GM23338 (cell line): ENCODE results near the gene ZNF546. TPM values are rescaled to one million over a fixed set of nuclear protein-coding genes. Genes with fewer than 3 reads are reported as not detected.

ENCODE experiments used
- ATAC-seq: fragments of 200-7000 bp; cut with Tn5 transposase; 3 replicates; pipeline ENCODE4 v1.9.1; 2020
- DNase-seq: peaks from one replicate; pipeline ENCODE4 v3.0.0-alpha.2; 2015; ENCODE audit warnings: low spot score
- H2AFZ ChIP-seq: fragments of 200-600 bp; sonication (generic); 2 replicates; pipeline ENCODE4 v1.8.0; 2016; ENCODE audit warnings: antibody characterized with exemption, mild to moderate bottlenecking, moderate library complexity
- H3F3A ChIP-seq: fragments of 200-600 bp; sonication (generic); replicated peaks from 2 replicates; pipeline ENCODE4 v1.8.0; 2017; ENCODE audit warnings: antibody characterized with exemption, mixed run types, low read depth
- H3K27ac ChIP-seq: fragments of 200-600 bp; sonication (generic); 2 replicates; pipeline ENCODE4 v1.6.1; 2016; ENCODE audit warnings: low read depth
- H3K27me3 ChIP-seq: fragments of 200-600 bp; sonication (generic); 2 replicates; pipeline ENCODE4 v1.8.0; 2016; ENCODE audit warnings: mild to moderate bottlenecking, mixed run types, moderate library complexity; ENCODE audit not compliant: insufficient read depth
- H3K36me3 ChIP-seq: fragments of 200-600 bp; sonication (generic); 2 replicates; pipeline ENCODE4 v1.8.0; 2016; ENCODE audit warnings: mild to moderate bottlenecking; ENCODE audit not compliant: insufficient read depth
- H3K4me1 ChIP-seq: fragments of 200-600 bp; sonication (generic); 2 replicates; pipeline ENCODE4 v1.8.0; 2016; ENCODE audit warnings: mild to moderate bottlenecking, moderate library complexity; ENCODE audit not compliant: insufficient read depth
- H3K4me2 ChIP-seq: fragments of 200-600 bp; sonication (generic); 2 replicates; pipeline ENCODE4 v1.7.1; 2017; ENCODE audit warnings: mixed run types
- H3K4me3 ChIP-seq: fragments of 200-600 bp; sonication (generic); 2 replicates; pipeline ENCODE4 v1.6.1; 2016; ENCODE audit warnings: mixed run types
- H3K79me2 ChIP-seq: fragments of 200-600 bp; sonication (generic); replicated peaks from 2 replicates; pipeline ENCODE4 v1.8.0; 2017; ENCODE audit warnings: mild to moderate bottlenecking; ENCODE audit not compliant: insufficient read depth
- H3K9me2 ChIP-seq: fragments of 200-600 bp; sonication (generic); 2 replicates; pipeline ENCODE4 v1.8.0; 2017; ENCODE audit not compliant: insufficient read depth
- H4K20me1 ChIP-seq: fragments of 200-600 bp; sonication (generic); replicated peaks from 2 replicates; pipeline ENCODE4 v1.8.0; 2017; ENCODE audit warnings: mild to moderate bottlenecking; ENCODE audit not compliant: insufficient read depth
- H3K27ac Mint-ChIP-seq: 2 replicates; pipeline ENCODE4 v1.8.0; 2020; ENCODE audit warnings: inconsistent platforms, mild to moderate bottlenecking, moderate library complexity, mixed read lengths
- H3K27me3 Mint-ChIP-seq: 3 replicates; pipeline ENCODE4 v1.8.0; 2022; ENCODE audit warnings: low read depth, mild to moderate bottlenecking, moderate library complexity, mixed read lengths, inconsistent platforms; ENCODE audit not compliant: insufficient read depth, poor library complexity
- H3K36me3 Mint-ChIP-seq: 3 replicates; pipeline ENCODE4 v1.8.0; 2021; ENCODE audit warnings: low read depth, mild to moderate bottlenecking, inconsistent platforms, moderate library complexity, mixed read lengths
- H3K4me1 Mint-ChIP-seq: 3 replicates; pipeline ENCODE4 v1.8.0; 2020; ENCODE audit warnings: mild to moderate bottlenecking, inconsistent platforms, mixed read lengths
- H3K4me3 Mint-ChIP-seq: 3 replicates; pipeline ENCODE4 v1.8.0; 2021; ENCODE audit warnings: moderate library complexity, mild to moderate bottlenecking, inconsistent platforms, mixed read lengths
- H3K9me3 Mint-ChIP-seq: 3 replicates; pipeline ENCODE4 v1.8.0; 2020; ENCODE audit warnings: moderate library complexity, mild to moderate bottlenecking, inconsistent platforms, mixed read lengths
- CREB1 ChIP-seq: fragments of 250-450 bp; sonication (Bioruptor Pico); IDR thresholded peaks from 2 replicates; pipeline ENCODE4 v1.5.0; 2020; ENCODE audit warnings: low read depth, mild to moderate bottlenecking, moderate library complexity
- EZH2 ChIP-seq: fragments of 200-600 bp; sonication (generic); IDR thresholded peaks from one replicate; pipeline ENCODE4 v1.8.0; 2017; ENCODE audit warnings: antibody characterized with exemption, mild to moderate bottlenecking, low read depth; ENCODE audit not compliant: unreplicated experiment
- EZH2phosphoT487 ChIP-seq: fragments of 200-600 bp; sonication (generic); IDR thresholded peaks from one replicate; pipeline ENCODE4 v1.8.1; 2018; ENCODE audit warnings: antibody characterized with exemption; ENCODE audit not compliant: unreplicated experiment
- JUNB ChIP-seq: IDR thresholded peaks from one replicate; pipeline ENCODE4 v1.6.1; 2016; ENCODE audit warnings: antibody characterized with exemption; ENCODE audit not compliant: unreplicated experiment
- NANOG ChIP-seq: IDR thresholded peaks from 2 replicates; pipeline ENCODE4 v1.6.1; 2016; ENCODE audit warnings: antibody characterized with exemption, borderline replicate concordance
- POLR2AphosphoS5 ChIP-seq: IDR thresholded peaks from 2 replicates; pipeline ENCODE4 v1.6.1; 2016; ENCODE audit warnings: antibody characterized with exemption, low read depth
- STAT1 ChIP-seq: IDR thresholded peaks from one replicate; pipeline ENCODE4 v1.6.1; 2016; ENCODE audit warnings: antibody characterized with exemption; ENCODE audit not compliant: unreplicated experiment
- ZNF114 ChIP-seq: fragments of 250-450 bp; sonication (Bioruptor Pico); IDR thresholded peaks from 2 replicates; pipeline ENCODE4 v1.5.0; 2020; ENCODE audit warnings: mild to moderate bottlenecking, moderate library complexity
- ZNF331 ChIP-seq: fragments of 250-450 bp; sonication (Bioruptor Pico); IDR thresholded peaks from 2 replicates; pipeline ENCODE4 v1.5.0; 2020; ENCODE audit warnings: low read depth, mild to moderate bottlenecking, moderate library complexity
- polyA plus RNA-seq: library from polyadenylated mRNA; unstranded; fragments of >200 nt; fragmentation: Nextera tagmentation; extraction: Ambion mirVana; gene quantifications from 2 replicates; pipeline ENCODE4 v1.2.1, GENCODE V29; 2016
- total RNA-seq: library from RNA; depleted of rRNA; stranded (reverse); fragments of >200 nt; shearing (Covaris generic); gene quantifications from 2 replicates; pipeline ENCODE4 v1.2.3, GENCODE V29; 2014
- TF ChIP-seq, protein P1 (sequence below): IDR thresholded peaks from one replicate; pipeline ENCODE4 v1.6.1; 2018; ENCODE audit warnings: antibody characterized with exemption; ENCODE audit not compliant: unreplicated experiment
- TF ChIP-seq, protein P2 (sequence below): IDR thresholded peaks from 2 replicates; pipeline ENCODE4 v1.6.1; 2016; ENCODE audit warnings: antibody characterized with exemption
- TF ChIP-seq, protein P3 (sequence below), 2 experiments: fragments of 200-600 bp in 1 of 2; sonication (generic) in 1 of 2; conservative IDR thresholded peaks; 2 replicates each; pipeline versions ENCODE4 v1.5.1 to v1.6.1; 2016 to 2017; ENCODE audit warnings: antibody characterized with exemption in 2 of 2, low read depth in 2 of 2, mild to moderate bottlenecking in 2 of 2, moderate library complexity in 1 of 2
- TF ChIP-seq, protein P4 (sequence below): fragments of 250-450 bp; sonication (Bioruptor Pico); IDR thresholded peaks from 2 replicates; pipeline ENCODE4 v1.5.0; 2020; ENCODE audit warnings: mild to moderate bottlenecking, moderate library complexity

The ZNF546 gene
- total and polyA plus RNA-seq, 2 experiments from 2014 or later, result 0.38 to 0.95 TPM

GRCh38 chr19:39969266-39969665 is 27.6 kb upstream of the ZNF546 start:
- no peak overlapping the region for H3K27ac ChIP-seq
- H3K9me2 ChIP-seq, result 0 out of 2 replicates have a peak, but pooled peaks cover 3% of the 10 kb centered on the region
- no peaks in the 10 kb centered on the region for H3K27me3 ChIP-seq
- Mint-ChIP-seq H3K4me1 (peaks cover 8% of the 10 kb centered on the region; the same call in 2 of the 3 replicates), H3K4me3 (peak overlapping the region; percentile 96), H3K36me3 (peaks cover 31% of the 10 kb centered on the region), H3K9me3 (no peaks in the 10 kb centered on the region; the same call in 2 of the 3 replicates), H3K27ac (no peak overlapping the region), H3K27me3 (peaks cover 11% of the 10 kb centered on the region)
- no peak overlapping the region for H2AFZ ChIP-seq
- H3K4me3 ChIP-seq, result no peak overlapping the region
- DNase-seq, result no peak
- peaks cover 17% of the 10 kb centered on the region for H3K79me2 ChIP-seq
- H4K20me1 ChIP-seq, result peaks cover 7% of the 10 kb centered on the region; the same call in 1 of the 2 replicates
- peaks cover 13% of the 10 kb centered on the region for H3K36me3 ChIP-seq
- H3F3A ChIP-seq, result no peaks in the 10 kb centered on the region
- no peak for TF ChIP-seq NANOG
- no peak for TF ChIP-seq STAT1
- no peak for TF ChIP-seq ZNF331 (CRISPR knock-in tag)
- no peak for TF ChIP-seq ZNF114 (CRISPR knock-in tag)
- TF ChIP-seq POLR2AphosphoS5, result no peak
- TF ChIP-seq, protein P1, sequence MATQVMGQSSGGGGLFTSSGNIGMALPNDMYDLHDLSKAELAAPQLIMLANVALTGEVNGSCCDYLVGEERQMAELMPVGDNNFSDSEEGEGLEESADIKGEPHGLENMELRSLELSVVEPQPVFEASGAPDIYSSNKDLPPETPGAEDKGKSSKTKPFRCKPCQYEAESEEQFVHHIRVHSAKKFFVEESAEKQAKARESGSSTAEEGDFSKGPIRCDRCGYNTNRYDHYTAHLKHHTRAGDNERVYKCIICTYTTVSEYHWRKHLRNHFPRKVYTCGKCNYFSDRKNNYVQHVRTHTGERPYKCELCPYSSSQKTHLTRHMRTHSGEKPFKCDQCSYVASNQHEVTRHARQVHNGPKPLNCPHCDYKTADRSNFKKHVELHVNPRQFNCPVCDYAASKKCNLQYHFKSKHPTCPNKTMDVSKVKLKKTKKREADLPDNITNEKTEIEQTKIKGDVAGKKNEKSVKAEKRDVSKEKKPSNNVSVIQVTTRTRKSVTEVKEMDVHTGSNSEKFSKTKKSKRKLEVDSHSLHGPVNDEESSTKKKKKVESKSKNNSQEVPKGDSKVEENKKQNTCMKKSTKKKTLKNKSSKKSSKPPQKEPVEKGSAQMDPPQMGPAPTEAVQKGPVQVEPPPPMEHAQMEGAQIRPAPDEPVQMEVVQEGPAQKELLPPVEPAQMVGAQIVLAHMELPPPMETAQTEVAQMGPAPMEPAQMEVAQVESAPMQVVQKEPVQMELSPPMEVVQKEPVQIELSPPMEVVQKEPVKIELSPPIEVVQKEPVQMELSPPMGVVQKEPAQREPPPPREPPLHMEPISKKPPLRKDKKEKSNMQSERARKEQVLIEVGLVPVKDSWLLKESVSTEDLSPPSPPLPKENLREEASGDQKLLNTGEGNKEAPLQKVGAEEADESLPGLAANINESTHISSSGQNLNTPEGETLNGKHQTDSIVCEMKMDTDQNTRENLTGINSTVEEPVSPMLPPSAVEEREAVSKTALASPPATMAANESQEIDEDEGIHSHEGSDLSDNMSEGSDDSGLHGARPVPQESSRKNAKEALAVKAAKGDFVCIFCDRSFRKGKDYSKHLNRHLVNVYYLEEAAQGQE, result no peak
- TF ChIP-seq JUNB, result no peak
- TF ChIP-seq CREB1 (CRISPR knock-in tag), result no peak
- TF ChIP-seq, protein P2, sequence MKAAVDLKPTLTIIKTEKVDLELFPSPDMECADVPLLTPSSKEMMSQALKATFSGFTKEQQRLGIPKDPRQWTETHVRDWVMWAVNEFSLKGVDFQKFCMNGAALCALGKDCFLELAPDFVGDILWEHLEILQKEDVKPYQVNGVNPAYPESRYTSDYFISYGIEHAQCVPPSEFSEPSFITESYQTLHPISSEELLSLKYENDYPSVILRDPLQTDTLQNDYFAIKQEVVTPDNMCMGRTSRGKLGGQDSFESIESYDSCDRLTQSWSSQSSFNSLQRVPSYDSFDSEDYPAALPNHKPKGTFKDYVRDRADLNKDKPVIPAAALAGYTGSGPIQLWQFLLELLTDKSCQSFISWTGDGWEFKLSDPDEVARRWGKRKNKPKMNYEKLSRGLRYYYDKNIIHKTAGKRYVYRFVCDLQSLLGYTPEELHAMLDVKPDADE, result no peak
- TF ChIP-seq, protein P3, sequence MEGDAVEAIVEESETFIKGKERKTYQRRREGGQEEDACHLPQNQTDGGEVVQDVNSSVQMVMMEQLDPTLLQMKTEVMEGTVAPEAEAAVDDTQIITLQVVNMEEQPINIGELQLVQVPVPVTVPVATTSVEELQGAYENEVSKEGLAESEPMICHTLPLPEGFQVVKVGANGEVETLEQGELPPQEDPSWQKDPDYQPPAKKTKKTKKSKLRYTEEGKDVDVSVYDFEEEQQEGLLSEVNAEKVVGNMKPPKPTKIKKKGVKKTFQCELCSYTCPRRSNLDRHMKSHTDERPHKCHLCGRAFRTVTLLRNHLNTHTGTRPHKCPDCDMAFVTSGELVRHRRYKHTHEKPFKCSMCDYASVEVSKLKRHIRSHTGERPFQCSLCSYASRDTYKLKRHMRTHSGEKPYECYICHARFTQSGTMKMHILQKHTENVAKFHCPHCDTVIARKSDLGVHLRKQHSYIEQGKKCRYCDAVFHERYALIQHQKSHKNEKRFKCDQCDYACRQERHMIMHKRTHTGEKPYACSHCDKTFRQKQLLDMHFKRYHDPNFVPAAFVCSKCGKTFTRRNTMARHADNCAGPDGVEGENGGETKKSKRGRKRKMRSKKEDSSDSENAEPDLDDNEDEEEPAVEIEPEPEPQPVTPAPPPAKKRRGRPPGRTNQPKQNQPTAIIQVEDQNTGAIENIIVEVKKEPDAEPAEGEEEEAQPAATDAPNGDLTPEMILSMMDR (conservative IDR thresholded peaks at IDR 0.05; ENCODE audit: low read depth in 2 of 2), result no peak
- TF ChIP-seq, protein P4, sequence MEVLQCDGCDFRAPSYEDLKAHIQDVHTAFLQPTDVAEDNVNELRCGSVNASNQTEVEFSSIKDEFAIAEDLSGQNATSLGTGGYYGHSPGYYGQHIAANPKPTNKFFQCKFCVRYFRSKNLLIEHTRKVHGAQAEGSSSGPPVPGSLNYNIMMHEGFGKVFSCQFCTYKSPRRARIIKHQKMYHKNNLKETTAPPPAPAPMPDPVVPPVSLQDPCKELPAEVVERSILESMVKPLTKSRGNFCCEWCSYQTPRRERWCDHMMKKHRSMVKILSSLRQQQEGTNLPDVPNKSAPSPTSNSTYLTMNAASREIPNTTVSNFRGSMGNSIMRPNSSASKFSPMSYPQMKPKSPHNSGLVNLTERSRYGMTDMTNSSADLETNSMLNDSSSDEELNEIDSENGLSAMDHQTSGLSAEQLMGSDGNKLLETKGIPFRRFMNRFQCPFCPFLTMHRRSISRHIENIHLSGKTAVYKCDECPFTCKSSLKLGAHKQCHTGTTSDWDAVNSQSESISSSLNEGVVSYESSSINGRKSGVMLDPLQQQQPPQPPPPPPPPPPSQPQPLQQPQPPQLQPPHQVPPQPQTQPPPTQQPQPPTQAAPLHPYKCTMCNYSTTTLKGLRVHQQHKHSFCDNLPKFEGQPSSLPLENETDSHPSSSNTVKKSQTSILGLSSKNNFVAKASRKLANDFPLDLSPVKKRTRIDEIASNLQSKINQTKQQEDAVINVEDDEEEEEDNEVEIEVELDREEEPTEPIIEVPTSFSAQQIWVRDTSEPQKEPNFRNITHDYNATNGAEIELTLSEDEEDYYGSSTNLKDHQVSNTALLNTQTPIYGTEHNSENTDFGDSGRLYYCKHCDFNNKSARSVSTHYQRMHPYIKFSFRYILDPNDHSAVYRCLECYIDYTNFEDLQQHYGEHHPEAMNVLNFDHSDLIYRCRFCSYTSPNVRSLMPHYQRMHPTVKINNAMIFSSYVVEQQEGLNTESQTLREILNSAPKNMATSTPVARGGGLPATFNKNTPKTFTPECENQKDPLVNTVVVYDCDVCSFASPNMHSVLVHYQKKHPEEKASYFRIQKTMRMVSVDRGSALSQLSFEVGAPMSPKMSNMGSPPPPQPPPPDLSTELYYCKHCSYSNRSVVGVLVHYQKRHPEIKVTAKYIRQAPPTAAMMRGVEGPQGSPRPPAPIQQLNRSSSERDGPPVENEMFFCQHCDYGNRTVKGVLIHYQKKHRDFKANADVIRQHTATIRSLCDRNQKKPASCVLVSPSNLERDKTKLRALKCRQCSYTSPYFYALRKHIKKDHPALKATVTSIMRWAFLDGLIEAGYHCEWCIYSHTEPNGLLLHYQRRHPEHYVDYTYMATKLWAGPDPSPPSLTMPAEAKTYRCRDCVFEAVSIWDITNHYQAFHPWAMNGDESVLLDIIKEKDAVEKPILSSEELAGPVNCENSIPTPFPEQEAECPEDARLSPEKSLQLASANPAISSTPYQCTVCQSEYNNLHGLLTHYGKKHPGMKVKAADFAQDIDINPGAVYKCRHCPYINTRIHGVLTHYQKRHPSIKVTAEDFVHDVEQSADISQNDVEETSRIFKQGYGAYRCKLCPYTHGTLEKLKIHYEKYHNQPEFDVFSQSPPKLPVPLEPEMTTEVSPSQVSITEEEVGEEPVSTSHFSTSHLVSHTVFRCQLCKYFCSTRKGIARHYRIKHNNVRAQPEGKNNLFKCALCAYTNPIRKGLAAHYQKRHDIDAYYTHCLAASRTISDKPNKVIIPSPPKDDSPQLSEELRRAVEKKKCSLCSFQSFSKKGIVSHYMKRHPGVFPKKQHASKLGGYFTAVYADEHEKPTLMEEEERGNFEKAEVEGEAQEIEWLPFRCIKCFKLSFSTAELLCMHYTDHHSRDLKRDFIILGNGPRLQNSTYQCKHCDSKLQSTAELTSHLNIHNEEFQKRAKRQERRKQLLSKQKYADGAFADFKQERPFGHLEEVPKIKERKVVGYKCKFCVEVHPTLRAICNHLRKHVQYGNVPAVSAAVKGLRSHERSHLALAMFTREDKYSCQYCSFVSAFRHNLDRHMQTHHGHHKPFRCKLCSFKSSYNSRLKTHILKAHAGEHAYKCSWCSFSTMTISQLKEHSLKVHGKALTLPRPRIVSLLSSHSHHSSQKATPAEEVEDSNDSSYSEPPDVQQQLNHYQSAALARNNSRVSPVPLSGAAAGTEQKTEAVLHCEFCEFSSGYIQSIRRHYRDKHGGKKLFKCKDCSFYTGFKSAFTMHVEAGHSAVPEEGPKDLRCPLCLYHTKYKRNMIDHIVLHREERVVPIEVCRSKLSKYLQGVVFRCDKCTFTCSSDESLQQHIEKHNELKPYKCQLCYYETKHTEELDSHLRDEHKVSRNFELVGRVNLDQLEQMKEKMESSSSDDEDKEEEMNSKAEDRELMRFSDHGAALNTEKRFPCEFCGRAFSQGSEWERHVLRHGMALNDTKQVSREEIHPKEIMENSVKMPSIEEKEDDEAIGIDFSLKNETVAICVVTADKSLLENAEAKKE, result no peak
- no peak for TF ChIP-seq EZH2
- TF ChIP-seq EZH2phosphoT487, result no peak
- H3K4me1 ChIP-seq, result no peaks in the 10 kb centered on the region; the same call in 1 of the 2 replicates
- ATAC-seq, result no peak
- H3K4me2 ChIP-seq, result no peak overlapping the region
